HG03095 (cell line): ENCODE measurements around the gene TRMT112.

ENCODE experiments used
- ATAC-seq: cut with Tn5 transposase; IDR thresholded peaks from one replicate; pipeline ENCODE4 v1.9.1; 2021; ENCODE audit warnings: moderate library complexity; ENCODE audit not compliant: unreplicated experiment

The TRMT112 gene

GRCh38 chr11:64276653-64277431 lies 40.5 kb downstream of the TRMT112 start:
- ATAC-seq = no peak

DNA sequence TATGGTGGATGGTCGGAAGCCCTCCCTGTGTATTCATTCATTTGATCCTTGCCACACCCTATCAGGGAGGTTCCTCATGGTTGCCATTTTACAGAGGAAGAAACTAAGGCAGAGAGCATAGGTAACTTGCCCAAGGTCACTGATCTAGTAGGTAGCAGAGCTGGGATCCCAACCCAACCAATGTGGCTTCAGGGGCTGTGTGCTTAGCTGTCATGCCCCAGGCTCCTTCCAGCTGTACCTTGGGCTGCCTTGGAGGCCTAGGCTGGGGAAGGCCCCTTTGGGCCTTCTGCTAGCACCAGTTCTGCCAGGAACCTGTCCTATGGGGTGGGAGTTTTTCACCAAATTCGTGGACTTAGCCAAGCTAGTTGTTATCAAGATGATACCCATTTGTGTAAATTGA lies 41.5 kb downstream of the TRMT112 start:
- no peak for ATAC-seq

DNA sequence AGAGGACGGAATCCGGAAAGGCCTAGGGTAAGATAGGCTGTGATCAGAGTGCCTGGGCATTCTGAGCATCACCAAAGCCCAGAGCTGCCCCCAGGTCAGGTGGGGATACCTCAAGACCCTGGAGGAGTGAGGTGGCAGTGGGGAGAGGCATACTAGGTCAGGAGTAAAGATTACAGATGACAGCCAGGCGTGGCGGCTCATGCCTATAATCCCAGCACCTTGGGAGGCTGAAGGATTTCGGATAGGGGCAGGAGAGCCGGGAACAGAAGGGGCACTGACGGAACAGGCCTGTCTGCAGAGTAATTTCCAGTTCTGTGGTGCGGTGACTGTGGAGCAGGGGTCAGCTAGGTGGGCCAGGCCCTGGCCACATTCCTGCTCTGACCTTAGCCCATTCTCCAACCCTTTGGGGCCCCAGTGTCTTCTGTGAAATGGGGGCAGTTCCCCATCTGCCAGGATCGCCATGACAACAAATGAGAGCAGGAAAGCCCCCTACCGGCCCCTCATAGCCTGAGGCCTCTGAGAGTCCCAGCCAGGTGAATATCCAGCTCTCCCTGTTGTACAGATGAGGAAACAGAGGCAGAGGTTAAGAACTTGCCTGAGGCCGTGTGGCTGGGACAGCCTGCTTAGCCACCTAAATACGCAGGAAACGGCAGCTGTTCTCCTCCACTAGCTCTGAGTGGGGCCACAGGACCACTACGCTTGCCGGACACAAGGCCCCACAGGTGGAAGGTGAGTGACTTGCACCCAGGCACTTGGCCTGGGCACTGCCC lies 42.1 kb downstream of the TRMT112 start:
- no peak for ATAC-seq

DNA sequence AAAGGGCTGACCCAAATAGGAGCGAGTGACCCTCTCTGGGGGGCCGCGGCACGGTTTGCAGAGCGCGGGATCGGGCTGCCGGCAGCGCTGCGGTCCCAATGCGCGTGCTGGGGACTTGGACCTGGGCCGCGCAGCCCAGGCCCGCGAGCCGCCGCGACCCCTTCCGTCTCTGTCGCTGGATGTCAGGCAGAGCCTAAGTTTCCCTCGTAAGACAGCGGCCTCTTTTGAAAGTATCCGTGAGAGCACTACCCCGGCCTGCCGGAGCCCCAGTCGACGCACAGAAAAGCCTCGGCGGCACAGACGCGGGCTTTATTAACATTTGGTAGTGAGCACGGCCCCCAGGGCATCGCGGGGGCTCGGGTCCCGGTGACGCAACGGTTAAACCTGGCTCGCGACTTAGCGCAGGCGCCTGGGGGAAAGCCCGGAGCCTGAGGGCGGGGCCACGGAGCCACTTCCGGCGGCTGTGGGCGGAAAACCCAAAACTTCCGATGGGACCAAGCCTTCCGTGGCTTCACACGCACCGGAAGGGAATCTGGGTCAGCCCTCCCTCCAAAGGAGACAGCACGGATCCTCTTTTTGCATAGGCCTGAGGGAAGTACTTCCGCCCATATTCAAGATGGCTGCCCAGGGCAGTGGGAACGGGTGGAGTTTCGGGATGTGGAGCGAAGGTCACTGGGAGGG lies 47.7 kb downstream of the TRMT112 start:
- ATAC-seq = peak; percentile 60

GRCh38 chr11:64268893-64269539 lies 48.3 kb downstream of the TRMT112 start:
- peak; percentile 14 for ATAC-seq

GRCh38 chr11:64268025-64268892 lies 49.1 kb downstream of the TRMT112 start:
- ATAC-seq = no peak

DNA sequence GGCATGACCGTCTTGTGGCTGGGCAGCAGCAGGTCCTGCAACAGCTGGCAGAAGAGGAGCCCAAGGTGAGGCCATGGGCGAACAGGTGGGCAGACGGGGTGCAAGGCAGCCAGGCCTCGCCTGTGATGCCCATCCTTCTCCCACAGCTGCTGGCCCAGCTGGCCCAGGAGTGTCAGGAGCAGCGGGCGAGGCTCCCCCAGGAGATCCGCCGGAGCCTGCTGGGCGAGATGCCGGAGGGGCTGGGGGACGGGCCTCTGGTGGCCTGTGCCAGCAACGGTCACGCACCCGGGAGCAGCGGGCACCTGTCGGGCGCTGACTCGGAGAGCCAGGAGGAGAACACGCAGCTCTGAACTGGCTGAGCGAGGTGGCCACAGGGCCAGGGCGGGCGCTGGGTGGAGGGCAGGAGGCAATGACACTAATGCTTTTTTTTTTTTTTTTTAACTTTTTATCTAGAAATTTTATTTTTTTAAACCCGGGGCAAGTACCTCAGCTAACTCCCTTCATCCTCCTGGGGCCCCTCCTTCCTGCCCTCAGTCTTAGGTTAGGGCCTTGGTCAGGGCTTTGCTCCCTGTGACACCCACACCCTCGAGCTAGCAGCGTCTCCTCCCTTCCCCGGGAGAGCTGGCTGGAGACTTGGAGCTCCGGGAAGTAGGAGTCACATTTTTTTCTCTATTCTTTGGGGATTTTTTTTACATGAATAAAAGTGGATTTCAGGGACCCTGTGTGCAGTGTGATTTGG lies 50.0 kb downstream of the TRMT112 start:
- no peak for ATAC-seq
